Measurements from ENCODE around the gene HORMAD2. TPM values are rescaled to one million over a fixed set of nuclear protein-coding genes. Genes with fewer than 3 reads are reported as not detected.

Gene HORMAD2
- total RNA-seq, 5 donors from 2014 or later (not counting 1 experiment from before 2014, with no cell fraction given), result not detected

DNA sequence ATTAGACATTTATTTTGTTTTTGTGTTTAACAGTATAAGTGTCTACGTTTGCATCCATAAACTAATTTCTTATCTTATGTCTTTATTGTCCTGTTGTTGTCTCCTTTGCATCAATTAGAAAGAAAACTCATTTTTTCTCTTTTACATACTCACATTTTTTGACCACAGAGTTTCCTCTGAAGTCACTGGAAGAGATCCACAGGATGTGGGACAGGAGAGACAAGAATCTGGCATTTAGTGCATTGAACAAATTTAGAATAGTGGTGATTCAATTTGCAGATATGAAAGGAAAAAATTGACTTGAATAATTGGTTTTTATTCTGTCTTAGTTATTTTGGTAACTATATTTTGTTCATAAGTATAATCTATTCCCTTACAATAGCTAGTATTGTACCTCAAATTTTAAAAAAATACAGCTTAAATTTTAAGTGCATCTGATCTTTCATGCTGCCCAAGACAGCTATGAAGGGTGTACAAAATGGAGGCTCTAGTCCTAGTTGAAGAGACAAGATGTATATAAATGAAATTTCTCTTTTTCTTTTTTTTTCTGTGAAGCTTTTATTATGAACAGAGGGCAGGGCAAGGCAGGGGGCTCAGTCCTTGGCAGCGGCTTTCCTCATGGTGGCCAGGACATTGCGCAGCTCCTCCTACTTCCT, 24.4 kb downstream of the HORMAD2 start:
- Histone ChIP-seq H3K9me3 (no peaks in the 10 kb centered on the region), H3K27ac (ENCODE audit: low read length) (no peak overlapping the region), H3K4me3 (ENCODE audit: control insufficient read depth in 1 of 2, extremely low read depth in 1 of 2, low read length in 1 of 2) (no peak overlapping the region), H3K36me3 (ENCODE audit: control insufficient read depth in 2 of 2, extremely low read depth in 1 of 2, insufficient read depth in 1 of 2, low read length in 1 of 2) (no peaks in the 10 kb centered on the region), H3K4me1 (ENCODE audit: control insufficient read depth in 1 of 2, extremely low read depth in 1 of 2, insufficient read depth in 2 of 2, low read length in 2 of 2) (peaks cover 9 to 12% of the 10 kb centered on the region in 2 experiments), H3K27me3 (replicated peaks in 1 of 2; ENCODE audit: control insufficient read depth in 2 of 2, extremely low read depth in 1 of 2, insufficient read depth in 2 of 2, low read length in 1 of 2) (no peaks in the 10 kb centered on the region)
- Mint-ChIP-seq H3K36me3 (no peaks in the 10 kb centered on the region), H3K4me3 (peak overlapping the region in 1 of 3 donors; percentile 25), H3K27ac (peak overlapping the region in 1 of 2 donors; percentile 65), H3K4me1 (peaks cover 32 to 43% (median 39%) of the 10 kb centered on the region in 3 donors), H3K9me3 (no peaks in the 10 kb centered on the region), H3K27me3 (no peaks in the 10 kb centered on the region)
- POLR2A ChIA-PET, result interaction anchor here in 1 of 2 donors (0.5 kb wide), 1 partner anchor 1110 kb away, joined by 3 read pairs; no protein-coding TSS in a partner anchor
- CTCF ChIA-PET, result interaction anchor here (0.6 to 1.7 kb wide), 5 partner anchors 9 to 184 kb away, joined by 3 to 4 read pairs (median 4); no protein-coding TSS in a partner anchor
- ATAC-seq (replicated peaks in 1 of 4), result peak; percentile 50 to 85 (median 71)
- WGBS (ENCODE audit: insufficient coverage), result 100% methylated on average over 1 of the region's 3 CpGs
- peak in 1 of 35 experiments; percentile 35 for DNase-seq

DNA sequence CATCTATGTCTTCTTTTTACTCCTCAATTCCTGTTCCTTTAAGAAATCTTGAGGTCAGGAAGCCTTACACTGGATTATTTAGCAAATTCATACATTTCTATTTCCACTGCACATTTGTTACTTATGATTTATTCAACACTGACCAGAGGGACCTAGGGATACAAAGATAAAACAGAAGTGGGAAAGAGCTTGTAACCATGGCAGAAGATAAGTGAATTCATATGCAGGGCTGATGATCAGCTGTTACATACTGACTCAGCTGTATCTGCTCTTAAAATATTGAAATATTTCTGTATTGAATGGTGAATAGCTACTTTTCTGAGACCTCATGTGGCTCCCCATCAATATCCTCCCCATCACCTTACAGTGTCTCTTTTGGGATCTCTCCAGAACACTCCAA, 25.2 kb downstream of the HORMAD2 start:
- Histone ChIP-seq H3K9me3 (no peaks in the 10 kb centered on the region), H3K27ac (ENCODE audit: low read length) (no peak overlapping the region), H3K4me3 (ENCODE audit: control insufficient read depth in 1 of 2, extremely low read depth in 1 of 2, low read length in 1 of 2) (no peak overlapping the region), H3K36me3 (ENCODE audit: control insufficient read depth in 2 of 2, extremely low read depth in 1 of 2, insufficient read depth in 1 of 2, low read length in 1 of 2) (no peaks in the 10 kb centered on the region), H3K4me1 (ENCODE audit: control insufficient read depth in 1 of 2, extremely low read depth in 1 of 2, insufficient read depth in 2 of 2, low read length in 2 of 2) (peaks cover 9 to 12% of the 10 kb centered on the region in 2 experiments), H3K27me3 (replicated peaks in 1 of 2; ENCODE audit: control insufficient read depth in 2 of 2, extremely low read depth in 1 of 2, insufficient read depth in 2 of 2, low read length in 1 of 2) (no peaks in the 10 kb centered on the region)
- POLR2A ChIA-PET, result no interaction called here
- ATAC-seq (replicated peaks in 1 of 4) (no peak), DNase-seq (no peak)
- H3K4me1 Mint-ChIP-seq, result peaks cover 26 to 35% (median 32%) of the 10 kb centered on the region in 3 donors
- no peak overlapping the region for H3K27ac Mint-ChIP-seq
- H3K36me3 Mint-ChIP-seq, result no peaks in the 10 kb centered on the region
- no peaks in the 10 kb centered on the region for H3K27me3 Mint-ChIP-seq
- CTCF ChIA-PET, result interaction anchor here (0.6 to 1.3 kb wide), 4 partner anchors 182 to 1695 kb away, joined by 3 to 4 read pairs (median 3); no protein-coding TSS in a partner anchor
- H3K9me3 Mint-ChIP-seq, result no peaks in the 10 kb centered on the region
- H3K4me3 Mint-ChIP-seq, result no peak overlapping the region

DNA sequence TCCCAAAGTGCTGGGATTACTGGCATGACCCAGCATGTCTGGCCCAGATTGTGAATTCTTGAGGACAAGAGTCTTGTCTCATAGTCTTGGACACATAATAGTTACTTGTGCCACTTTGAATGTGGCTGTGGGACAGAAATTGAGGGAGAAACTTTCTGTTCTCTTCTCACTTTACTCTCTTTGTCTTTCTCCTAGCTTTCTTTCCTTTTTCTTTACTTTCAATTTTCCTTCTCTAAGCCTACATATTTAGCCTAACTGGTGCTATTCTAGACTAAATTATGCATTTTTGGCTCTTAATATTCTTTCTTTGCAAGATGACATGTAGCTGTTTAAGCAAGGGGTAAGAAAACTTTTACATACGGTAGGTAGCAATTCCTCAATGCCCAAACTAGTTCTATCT, 33.2 kb downstream of the HORMAD2 start:
- Histone ChIP-seq H3K27me3 (replicated peaks in 1 of 2; ENCODE audit: control insufficient read depth in 2 of 2, extremely low read depth in 1 of 2, insufficient read depth in 2 of 2, low read length in 1 of 2) (no peaks in the 10 kb centered on the region), H3K4me3 (ENCODE audit: control insufficient read depth in 1 of 2, extremely low read depth in 1 of 2, low read length in 1 of 2) (no peak overlapping the region), H3K4me1 (ENCODE audit: control insufficient read depth in 1 of 2, extremely low read depth in 1 of 2, insufficient read depth in 2 of 2, low read length in 2 of 2) (no peaks in the 10 kb centered on the region), H3K9me3 (no peaks in the 10 kb centered on the region), H3K36me3 (ENCODE audit: control insufficient read depth in 2 of 2, extremely low read depth in 1 of 2, insufficient read depth in 1 of 2, low read length in 1 of 2) (no peaks in the 10 kb centered on the region), H3K27ac (ENCODE audit: low read length) (no peak overlapping the region)
- Mint-ChIP-seq H3K4me3 (no peak overlapping the region), H3K27ac (no peak overlapping the region), H3K4me1 (peaks cover 0 to 1% (median 1%) of the 10 kb centered on the region in 3 donors), H3K9me3 (no peaks in the 10 kb centered on the region), H3K27me3 (no peaks in the 10 kb centered on the region), H3K36me3 (no peaks in the 10 kb centered on the region)
- CTCF ChIA-PET, result interaction anchor here in 1 of 2 donors (0.9 to 1.7 kb wide), 2 partner anchors 9 to 175 kb away, joined by 3 to 4 read pairs; no protein-coding TSS in a partner anchor
- DNase-seq, result no peak
- no peak for ATAC-seq (replicated peaks in 1 of 4)
- WGBS (ENCODE audit: insufficient coverage), result no CpG with 5 or more reads among the region's 1 CpG
- POLR2A ChIA-PET, result no interaction called here

DNA sequence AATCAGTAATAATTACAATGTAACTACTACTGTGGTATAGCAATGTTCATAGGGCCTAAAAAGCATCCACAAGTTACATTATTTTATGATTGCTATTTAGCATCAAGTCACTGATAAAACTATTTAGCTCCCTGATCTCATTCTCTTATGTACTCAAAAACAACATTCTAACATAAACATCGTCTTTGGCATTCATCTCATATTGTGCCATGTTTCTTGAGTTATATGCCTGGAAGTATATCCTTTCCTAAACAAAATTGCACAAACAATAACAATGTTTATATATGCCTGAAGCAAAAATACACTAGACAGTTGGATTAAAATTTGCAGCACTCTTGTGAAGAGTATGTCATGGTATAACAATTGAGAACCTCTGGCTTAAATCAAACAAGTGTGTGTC, 34.1 kb downstream of the HORMAD2 start:
- ATAC-seq (replicated peaks in 1 of 4), result no peak

DNA sequence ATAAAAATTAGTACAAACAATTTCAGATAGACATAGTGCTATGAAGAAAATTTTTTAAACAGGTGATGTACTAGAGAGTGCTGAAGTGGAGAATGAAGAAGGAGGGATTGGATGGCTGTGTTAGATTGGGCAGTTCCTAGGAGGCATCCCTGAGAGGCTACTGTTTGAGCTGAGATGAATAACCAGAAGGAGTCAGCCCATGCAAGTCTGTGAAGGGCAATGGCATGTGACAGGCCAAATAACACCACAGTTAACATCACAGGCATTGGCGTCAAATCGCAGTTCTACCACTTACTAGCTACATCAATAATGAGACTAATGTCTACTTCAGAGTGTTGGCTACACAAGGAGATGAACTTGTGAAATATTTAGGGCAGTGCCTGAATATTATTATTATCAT, 35.4 kb downstream of the HORMAD2 start:
- DNase-seq (no peak), ATAC-seq (replicated peaks in 1 of 4) (no peak)
- Histone ChIP-seq H3K36me3 (ENCODE audit: control insufficient read depth in 2 of 2, extremely low read depth in 1 of 2, insufficient read depth in 1 of 2, low read length in 1 of 2) (no peaks in the 10 kb centered on the region), H3K27ac (ENCODE audit: low read length) (no peak overlapping the region), H3K9me3 (no peaks in the 10 kb centered on the region), H3K4me1 (ENCODE audit: control insufficient read depth in 1 of 2, extremely low read depth in 1 of 2, insufficient read depth in 2 of 2, low read length in 2 of 2) (no peaks in the 10 kb centered on the region), H3K4me3 (ENCODE audit: control insufficient read depth in 1 of 2, extremely low read depth in 1 of 2, low read length in 1 of 2) (no peak overlapping the region), H3K27me3 (replicated peaks in 1 of 2; ENCODE audit: control insufficient read depth in 2 of 2, extremely low read depth in 1 of 2, insufficient read depth in 2 of 2, low read length in 1 of 2) (no peaks in the 10 kb centered on the region)
- H3K27ac Mint-ChIP-seq, result no peak overlapping the region
- no peaks in the 10 kb centered on the region for H3K9me3 Mint-ChIP-seq
- H3K4me3 Mint-ChIP-seq, result no peak overlapping the region
- no CpG with 5 or more reads among the region's 2 CpGs for WGBS (ENCODE audit: insufficient coverage)
- no peaks in the 10 kb centered on the region for H3K36me3 Mint-ChIP-seq
- H3K27me3 Mint-ChIP-seq, result peaks cover 0 to 2% of the 10 kb centered on the region in 2 donors
- CTCF ChIA-PET, result no interaction called here
- POLR2A ChIA-PET, result no interaction called here
- no peaks in the 10 kb centered on the region for H3K4me1 Mint-ChIP-seq

More for the DNA sequence above, 34.1 kb downstream of the HORMAD2 start:
- Histone ChIP-seq H3K4me3 (ENCODE audit: control insufficient read depth in 1 of 2, extremely low read depth in 1 of 2, low read length in 1 of 2) (no peak overlapping the region), H3K4me1 (ENCODE audit: control insufficient read depth in 1 of 2, extremely low read depth in 1 of 2, insufficient read depth in 2 of 2, low read length in 2 of 2) (no peaks in the 10 kb centered on the region), H3K27ac (ENCODE audit: low read length) (no peak overlapping the region), H3K9me3 (no peaks in the 10 kb centered on the region), H3K36me3 (ENCODE audit: control insufficient read depth in 2 of 2, extremely low read depth in 1 of 2, insufficient read depth in 1 of 2, low read length in 1 of 2) (no peaks in the 10 kb centered on the region), H3K27me3 (replicated peaks in 1 of 2; ENCODE audit: control insufficient read depth in 2 of 2, extremely low read depth in 1 of 2, insufficient read depth in 2 of 2, low read length in 1 of 2) (no peaks in the 10 kb centered on the region)
- WGBS (ENCODE audit: insufficient coverage), result no CpG with 5 or more reads among the region's 1 CpG
- H3K9me3 Mint-ChIP-seq, result no peaks in the 10 kb centered on the region
- DNase-seq, result no peak
- no peak overlapping the region for H3K27ac Mint-ChIP-seq
- ChIA-PET POLR2A (no interaction called here), CTCF (interaction anchor here in 1 of 2 donors (0.7 to 1.7 kb wide), 4 partner anchors 10 to 274 kb away, joined by 3 to 5 read pairs (median 4); no protein-coding TSS in a partner anchor)
- H3K4me1 Mint-ChIP-seq, result no peaks in the 10 kb centered on the region
- no peak overlapping the region for H3K4me3 Mint-ChIP-seq
- no peaks in the 10 kb centered on the region for H3K36me3 Mint-ChIP-seq
- no peaks in the 10 kb centered on the region for H3K27me3 Mint-ChIP-seq

DNA sequence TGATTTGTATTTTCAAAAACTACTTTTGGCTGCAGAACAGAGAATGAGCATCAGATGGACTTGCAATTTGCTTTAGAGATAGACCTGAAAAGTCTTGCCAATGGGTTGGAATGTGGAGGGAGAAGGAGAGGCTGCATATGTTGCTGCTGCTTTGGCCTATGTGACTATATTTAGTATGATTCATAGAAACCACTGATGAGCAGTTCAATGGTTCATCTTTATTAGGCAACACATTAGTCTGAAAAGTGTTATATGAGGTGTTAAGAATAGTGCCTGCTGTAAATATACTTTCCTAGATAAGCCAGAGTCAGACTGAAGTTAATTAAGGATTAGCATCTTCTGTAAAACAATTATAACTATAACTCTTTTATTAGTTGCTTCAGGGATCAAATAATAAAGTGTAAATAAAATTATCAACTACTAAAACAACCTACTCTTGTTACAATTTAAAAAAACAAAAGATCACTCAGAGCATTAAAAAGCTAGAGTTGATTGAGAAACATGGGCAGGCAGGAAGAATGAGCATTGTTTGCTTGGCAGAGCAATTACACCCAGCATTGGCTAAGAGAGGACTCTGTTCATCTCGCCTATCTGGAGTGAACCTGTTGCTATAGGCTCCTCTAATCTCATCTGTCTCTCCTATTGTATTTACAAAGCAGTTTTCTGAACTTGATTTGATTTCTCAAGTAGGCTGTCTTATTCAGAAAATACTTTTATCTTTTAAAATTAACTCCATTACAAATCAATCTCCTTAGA, 36.3 kb downstream of the HORMAD2 start:
- no peak overlapping the region for H3K4me3 ChIP-seq (ENCODE audit: control insufficient read depth in 1 of 2, extremely low read depth in 1 of 2, low read length in 1 of 2)
- H3K4me1 ChIP-seq (ENCODE audit: control insufficient read depth in 1 of 2, extremely low read depth in 1 of 2, insufficient read depth in 2 of 2, low read length in 2 of 2), result no peaks in the 10 kb centered on the region
- H3K36me3 ChIP-seq (ENCODE audit: control insufficient read depth in 2 of 2, extremely low read depth in 1 of 2, insufficient read depth in 1 of 2, low read length in 1 of 2), result no peaks in the 10 kb centered on the region
- Mint-ChIP-seq H3K27ac (no peak overlapping the region), H3K4me1 (peaks cover 0 to under 1% (median 0%) of the 10 kb centered on the region in 3 donors), H3K4me3 (no peak overlapping the region), H3K9me3 (no peaks in the 10 kb centered on the region), H3K27me3 (peaks cover 0 to 3% of the 10 kb centered on the region in 2 donors), H3K36me3 (no peaks in the 10 kb centered on the region)
- ChIA-PET CTCF (no interaction called here), POLR2A (no interaction called here)
- no peaks in the 10 kb centered on the region for H3K27me3 ChIP-seq (replicated peaks in 1 of 2; ENCODE audit: control insufficient read depth in 2 of 2, extremely low read depth in 1 of 2, insufficient read depth in 2 of 2, low read length in 1 of 2)
- no CpG with 5 or more reads among the region's 1 CpG for WGBS (ENCODE audit: insufficient coverage)
- H3K9me3 ChIP-seq, result no peaks in the 10 kb centered on the region
- H3K27ac ChIP-seq (ENCODE audit: low read length), result no peak overlapping the region
- no peak for DNase-seq
- no peak for ATAC-seq (replicated peaks in 1 of 4)

Data from T-cell (primary cell).